NOMO-1 treated with dmso at 0.1 percent for 144 hours (cell line): ENCODE results near the gene FAM241A.
A peak's percentile ranks its signal among the peaks of the same experiment; 100 is the strongest.
"Not testable (repeated sequence)": the region's sequence is repeated elsewhere in the genome, so short reads cannot be mapped to it uniquely, and the experiment has no call there.

Experiments
- DNase-seq: peaks from one replicate; lab custom pipeline; 2025; ENCODE audit not compliant: unreplicated experiment; lab: John Stamatoyannopoulos, UW

Gene FAM241A

DNA sequence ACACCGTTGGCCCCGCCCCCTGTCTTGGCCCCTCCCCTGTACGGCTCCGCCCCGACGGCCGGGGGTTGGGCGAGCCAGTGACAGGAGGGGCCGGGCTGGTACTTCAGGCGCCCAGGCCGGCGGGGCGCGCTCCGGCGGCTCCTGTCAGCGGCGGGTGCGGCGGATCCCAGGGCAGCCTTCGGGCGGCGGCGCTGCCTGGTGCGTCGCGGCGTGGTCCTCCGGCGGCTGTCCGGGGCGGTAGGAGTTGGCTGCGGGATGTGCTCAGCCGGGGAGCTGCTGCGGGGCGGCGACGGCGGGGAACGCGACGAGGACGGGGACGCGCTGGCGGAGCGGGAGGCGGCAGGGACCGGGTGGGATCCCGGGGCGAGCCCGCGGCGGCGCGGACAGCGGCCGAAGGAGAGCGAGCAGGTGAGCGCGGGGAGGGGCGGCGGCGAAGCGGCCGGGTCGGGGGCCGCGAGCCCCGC lies at the start of gene FAM241A:
TSS of gene FAM241A (plus strand) at position 129 of the 464 bp plus-strand sequence. CDS start at position 256, 127 bp downstream.
- peak; percentile 79 for DNase-seq

DNA sequence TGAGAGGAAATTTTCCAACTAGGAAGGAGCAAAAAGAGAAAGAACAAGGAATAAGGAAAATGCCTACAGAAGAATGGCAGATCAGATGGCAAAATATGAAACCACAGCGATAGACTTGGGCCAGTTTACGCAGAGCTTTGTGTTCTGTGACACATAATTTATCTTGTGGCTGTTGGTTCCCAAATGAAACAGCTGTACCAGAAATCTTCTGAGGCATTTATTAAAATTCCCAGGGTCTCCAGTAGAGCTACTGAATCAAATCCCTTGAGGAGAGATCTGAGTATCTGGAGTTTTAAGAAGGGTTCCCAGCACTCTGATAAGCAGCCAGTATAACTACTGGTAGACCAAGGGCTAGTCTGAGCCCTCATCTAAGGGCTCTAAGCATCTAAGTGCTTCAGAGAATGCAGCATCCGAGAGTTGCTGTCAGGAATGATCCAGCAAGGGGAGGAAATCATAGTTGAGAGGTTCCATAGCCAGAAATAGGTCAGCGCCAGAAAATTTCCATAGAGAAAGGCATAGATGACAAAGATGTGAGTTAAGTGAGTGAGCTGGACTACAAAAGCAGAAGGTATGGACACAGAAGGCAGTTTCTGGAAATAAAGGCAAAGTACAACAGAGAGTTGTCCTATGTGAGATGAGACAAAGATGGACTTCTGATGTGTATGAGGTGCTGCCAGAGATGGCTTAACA lies 46.3 kb upstream of the FAM241A start:
- DNase-seq, result no peak

- DNase-seq, result peak; percentile 29
These were observed 45.5 kb upstream of the FAM241A start for GRCh38 chr4:112099701-112100297.

DNA sequence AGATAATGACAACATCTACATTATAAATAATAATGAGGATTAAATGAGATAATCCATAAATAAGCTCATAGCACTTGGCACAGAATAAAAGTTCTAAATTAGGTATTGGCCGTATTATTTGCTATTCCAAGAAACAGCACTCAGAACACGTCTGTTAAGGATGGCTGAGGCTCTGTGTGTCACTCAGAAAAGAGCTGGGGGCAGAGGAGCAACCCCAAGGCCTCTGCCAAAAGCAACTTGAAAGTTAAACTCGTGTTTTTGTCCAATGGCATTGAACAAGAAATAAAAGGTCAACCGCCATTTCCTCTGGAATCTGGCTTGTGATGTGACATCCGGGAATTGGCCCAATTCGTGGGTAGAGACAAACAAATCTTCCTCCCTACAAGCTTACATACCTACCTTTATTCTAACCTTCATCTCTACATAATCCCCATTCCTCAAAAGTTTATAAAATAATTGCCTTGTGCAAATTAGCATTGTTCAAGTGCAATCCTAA lies 42.3 kb upstream of the FAM241A start:
- no peak for DNase-seq

DNA sequence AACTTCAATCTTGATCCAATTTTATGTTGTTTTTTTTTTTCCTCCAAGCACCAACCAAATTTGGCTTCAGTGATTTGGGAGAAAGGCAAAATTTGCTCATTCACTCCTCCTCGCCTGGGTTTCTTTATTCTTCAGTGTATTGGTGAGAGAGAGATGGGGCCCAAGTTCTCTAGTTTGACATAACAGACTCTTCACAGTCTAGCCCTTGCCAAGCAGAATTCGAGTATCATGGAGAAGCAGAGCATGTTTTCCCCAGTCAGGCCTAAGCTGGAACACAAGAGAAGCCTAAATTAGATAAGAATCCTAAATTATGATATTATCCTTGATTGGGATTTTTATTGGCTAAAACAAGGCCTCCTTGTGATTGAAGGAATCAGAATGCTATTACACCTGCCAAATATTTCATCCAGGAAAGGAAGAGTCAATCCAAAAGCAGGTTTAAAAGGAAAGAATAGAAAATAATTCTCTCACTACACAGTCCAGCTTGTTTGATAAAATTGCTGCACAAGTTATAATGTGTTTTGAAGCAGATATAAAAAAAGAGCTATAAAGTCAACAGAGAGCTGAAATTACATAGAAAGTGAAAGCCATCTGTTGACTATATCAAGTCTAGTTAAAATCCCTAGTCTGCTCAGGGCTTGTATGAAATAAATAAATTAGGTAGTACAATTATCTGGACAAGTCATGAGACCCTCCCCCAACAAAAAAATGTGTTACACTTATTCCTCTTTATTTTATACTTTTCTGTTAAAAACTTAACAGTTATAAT lies 39.9 kb upstream of the FAM241A start:
- no peak for DNase-seq

DNA sequence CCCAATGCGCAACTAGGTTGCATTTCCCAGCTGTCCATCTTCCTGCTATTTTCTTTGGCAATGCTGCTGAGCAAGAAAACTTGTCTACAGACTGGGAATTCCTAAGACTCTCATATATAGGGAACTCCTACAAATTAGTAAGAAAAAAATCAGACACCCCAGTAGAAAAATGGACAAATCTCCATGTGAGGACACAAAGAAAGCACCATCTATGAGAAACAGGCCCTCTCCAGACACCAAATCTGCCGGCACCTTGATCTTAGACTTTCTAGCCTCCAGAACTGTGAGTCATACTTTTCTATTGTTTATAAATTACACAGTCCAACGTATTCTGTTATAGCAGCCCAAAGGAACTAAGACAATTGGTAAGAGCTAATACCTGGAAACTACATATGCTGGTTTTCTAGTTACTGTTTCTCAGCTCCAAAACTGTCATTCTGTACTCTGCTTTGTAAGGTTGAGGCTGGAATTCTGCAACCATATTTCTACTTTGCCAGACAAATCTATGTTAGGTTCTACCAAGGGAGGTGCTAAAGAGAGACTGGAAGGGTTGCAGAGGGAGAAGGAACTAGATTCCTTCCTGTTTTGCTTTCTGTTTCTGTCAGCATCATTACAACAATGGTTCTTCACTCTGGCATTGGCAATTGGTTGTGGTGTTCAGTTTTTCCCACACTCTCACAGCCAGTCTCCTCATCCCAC lies 35.7 kb upstream of the FAM241A start:
- DNase-seq, result peak; percentile 57

GRCh38 chr4:112110059-112110425 lies 35.2 kb upstream of the FAM241A start:
- DNase-seq, result no peak

- DNase-seq, result no peak
These were observed 33.9 kb upstream of the FAM241A start for GRCh38 chr4:112111306-112111705.

GRCh38 chr4:112112095-112112494 lies 33.2 kb upstream of the FAM241A start:
- DNase-seq, result not testable (repeated sequence)

GRCh38 chr4:112112590-112113170 lies 32.6 kb upstream of the FAM241A start:
- no peak for DNase-seq

- DNase-seq, result no peak
These were observed 31.4 kb upstream of the FAM241A start for GRCh38 chr4:112113864-112114263.

- DNase-seq, result no peak
These were observed 30.8 kb upstream of the FAM241A start for GRCh38 chr4:112114452-112114851.

GRCh38 chr4:112118742-112119352 lies 26.4 kb upstream of the FAM241A start:
- no peak for DNase-seq

DNA sequence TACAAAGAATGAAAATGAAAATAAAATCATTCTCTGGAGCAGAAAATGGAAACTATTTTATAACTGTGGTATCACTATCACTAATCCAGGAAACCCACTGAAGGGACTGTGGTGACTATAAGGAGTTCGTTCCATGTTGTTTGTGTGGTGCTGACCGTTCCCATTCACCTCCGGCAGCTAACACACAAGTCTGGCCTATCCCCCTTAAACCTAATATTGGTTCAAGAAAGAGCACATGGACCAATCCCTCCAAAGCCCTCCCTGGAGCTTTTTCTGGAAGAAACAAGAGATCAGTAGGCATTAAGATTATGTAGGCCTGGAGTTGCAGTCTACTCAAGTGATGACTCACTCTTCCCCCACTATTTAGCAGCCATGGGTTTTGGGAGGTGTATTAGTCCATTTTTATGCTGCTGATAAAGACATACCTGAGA lies 25.9 kb upstream of the FAM241A start:
- DNase-seq, result no peak

DNA sequence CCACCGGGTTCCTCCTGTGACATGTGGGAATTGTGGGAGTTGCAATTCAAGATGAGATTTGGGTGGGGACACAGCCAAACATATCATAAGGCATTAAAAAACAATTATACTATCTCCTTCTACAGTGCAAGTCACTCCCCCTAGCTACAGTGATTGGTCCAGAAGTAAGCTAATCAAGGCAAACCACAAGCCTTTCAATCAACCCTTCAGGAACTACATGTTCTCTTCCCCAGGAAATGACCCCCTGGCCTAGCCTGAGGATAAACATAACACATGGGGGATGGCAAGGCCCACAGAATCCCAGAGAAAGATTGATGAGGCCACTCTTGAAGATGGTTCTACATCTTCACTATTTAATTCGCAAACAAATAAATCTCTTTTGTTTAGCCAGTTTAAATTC lies 25.2 kb upstream of the FAM241A start:
- no peak for DNase-seq

DNA sequence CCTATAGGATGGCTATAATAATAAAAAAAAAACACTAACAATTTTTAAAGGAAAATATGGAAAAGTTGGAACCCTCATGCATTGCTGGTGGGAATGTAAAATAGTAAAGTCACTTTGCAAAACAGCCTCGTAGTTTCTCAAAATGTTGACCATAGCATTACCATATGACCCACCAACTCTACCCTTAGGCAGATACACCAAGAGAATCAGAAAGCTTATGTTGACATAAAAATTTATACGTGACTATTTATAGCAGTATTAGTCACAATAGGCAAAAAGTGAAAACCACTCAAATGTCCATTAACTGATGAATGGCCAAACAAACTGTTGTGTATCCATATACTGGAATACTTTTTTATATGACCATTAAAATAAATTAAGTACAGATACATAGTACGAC lies 19.8 kb upstream of the FAM241A start:
- no peak for DNase-seq

DNA sequence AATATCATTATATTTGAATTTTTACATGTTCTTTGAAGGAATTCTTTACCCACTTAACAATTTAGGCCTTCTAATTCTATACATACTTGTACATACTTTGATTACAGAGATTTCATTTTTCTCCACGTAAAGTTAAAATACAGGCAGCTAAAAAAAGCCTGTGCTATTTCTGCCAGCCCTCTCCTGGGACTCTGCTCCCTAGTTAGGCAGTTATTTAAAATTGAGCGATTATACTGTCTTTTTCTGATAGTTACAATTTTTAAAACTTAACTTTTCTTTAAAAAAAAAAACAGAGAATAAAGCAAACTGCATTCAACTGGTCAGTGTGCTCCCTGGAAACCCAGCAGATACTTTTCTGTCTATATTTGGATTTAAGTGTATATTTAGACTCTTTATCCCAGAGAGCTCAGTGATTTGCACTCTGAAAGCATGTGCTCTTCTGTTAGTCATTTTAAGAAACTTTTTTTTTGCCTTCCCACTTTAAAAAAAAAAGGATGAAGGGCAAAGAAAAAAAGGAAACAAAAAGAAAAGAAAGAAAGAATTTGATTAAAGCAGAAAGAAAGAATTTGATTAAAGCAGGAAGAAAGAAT lies 18.1 kb upstream of the FAM241A start:
- DNase-seq, result no peak

GRCh38 chr4:112127803-112128202 lies 17.5 kb upstream of the FAM241A start:
- DNase-seq, result no peak

- no peak for DNase-seq
These were observed 16.8 kb upstream of the FAM241A start for GRCh38 chr4:112128452-112128851.

DNA sequence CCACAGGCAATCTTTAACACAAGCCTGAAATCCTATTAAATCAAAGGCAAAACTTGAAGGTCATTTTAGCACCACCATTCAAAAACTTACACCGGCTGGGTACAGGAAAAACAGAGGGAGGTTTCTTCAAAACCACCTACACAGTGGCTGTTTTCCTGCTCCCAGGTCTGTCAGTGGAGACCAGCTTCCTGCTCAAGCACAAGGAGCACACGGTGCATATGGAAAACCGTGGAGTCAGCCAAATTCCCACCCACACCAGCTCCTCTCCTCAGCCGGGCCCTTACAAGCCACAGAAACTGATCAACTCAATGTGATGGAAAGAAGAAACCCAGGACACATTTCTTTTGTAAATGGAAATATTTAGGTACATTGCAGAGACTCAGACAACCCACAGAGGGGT lies 14.3 kb upstream of the FAM241A start:
- no peak for DNase-seq
